ENCODE results near the gene VPS35L.
"Not testable (repeated sequence)": the region's sequence is repeated elsewhere in the genome, so short reads cannot be mapped to it uniquely, and the experiment has no call there.

Gene VPS35L

DNA sequence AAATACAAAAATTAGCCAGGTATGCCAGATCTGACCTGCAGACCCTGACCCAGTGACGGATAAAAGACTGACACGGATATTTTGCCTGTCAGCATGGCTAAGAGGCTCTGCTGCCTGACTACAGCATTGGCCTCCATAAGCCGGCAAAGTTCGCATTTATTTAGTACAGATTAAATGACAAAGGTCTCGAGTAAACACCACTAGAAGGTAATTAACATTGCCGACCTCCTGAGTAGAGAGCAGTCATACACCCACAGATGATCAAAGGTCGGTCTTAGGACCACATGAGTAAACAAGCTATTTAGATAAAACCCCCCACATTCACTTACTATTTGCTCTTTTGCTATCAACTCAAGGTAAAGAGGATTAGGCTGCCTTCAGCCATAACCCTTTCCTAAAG, 106.8 kb downstream of the VPS35L start:
- no peak for DNase-seq (ENCODE audit: low read depth)
- TF ChIP-seq, protein P1, sequence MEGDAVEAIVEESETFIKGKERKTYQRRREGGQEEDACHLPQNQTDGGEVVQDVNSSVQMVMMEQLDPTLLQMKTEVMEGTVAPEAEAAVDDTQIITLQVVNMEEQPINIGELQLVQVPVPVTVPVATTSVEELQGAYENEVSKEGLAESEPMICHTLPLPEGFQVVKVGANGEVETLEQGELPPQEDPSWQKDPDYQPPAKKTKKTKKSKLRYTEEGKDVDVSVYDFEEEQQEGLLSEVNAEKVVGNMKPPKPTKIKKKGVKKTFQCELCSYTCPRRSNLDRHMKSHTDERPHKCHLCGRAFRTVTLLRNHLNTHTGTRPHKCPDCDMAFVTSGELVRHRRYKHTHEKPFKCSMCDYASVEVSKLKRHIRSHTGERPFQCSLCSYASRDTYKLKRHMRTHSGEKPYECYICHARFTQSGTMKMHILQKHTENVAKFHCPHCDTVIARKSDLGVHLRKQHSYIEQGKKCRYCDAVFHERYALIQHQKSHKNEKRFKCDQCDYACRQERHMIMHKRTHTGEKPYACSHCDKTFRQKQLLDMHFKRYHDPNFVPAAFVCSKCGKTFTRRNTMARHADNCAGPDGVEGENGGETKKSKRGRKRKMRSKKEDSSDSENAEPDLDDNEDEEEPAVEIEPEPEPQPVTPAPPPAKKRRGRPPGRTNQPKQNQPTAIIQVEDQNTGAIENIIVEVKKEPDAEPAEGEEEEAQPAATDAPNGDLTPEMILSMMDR (IDR thresholded peaks at IDR 0.05; ENCODE audit: low read depth, low read length, missing control alignments), result no peak
- H3K4me3 ChIP-seq (ENCODE audit: low read depth, low read length), result no peak overlapping the region

DNA sequence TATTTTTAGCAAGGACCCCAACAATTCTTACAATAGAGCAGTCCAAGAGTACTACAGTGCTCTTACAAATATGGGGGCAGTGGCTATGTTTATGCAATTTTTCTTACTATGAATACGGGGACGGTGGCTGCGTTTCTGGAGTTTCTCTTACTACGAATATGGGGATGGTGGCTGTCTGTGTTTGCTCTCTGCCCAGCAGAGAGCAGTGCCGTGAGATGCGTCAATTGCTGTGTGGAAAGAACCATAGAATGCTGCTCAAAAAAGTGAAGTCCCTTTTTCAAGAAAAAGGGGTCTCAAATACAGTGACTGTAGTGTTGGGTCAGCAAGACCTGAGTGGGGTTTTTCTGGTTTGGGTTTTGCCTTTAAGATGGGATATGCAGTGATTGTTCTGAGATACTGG, 108.7 kb downstream of the VPS35L start:
- no peak for DNase-seq (ENCODE audit: low read depth)
- H3K4me3 ChIP-seq (ENCODE audit: low read depth, low read length), result no peak overlapping the region
- TF ChIP-seq, protein P1 (IDR thresholded peaks at IDR 0.05; ENCODE audit: low read depth, low read length, missing control alignments), result no peak

DNA sequence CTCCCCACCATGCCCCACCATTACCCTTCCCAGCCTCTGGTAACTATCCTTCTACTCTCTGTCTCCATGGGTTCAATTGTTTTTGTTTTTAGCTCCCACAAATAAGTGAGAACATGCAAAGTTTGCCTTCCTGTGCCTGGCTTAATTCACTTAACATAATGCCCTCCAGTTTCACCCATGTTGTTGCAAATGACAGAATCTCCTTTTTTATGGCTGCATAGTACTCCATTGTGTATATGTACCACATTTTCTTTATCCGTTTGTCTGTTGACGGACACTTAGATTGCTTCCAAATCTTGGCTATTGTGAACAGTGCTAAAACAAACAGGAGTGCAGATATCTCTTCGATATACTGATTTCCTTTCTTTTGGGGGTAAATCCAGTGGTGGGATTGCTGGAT, 109.8 kb downstream of the VPS35L start:
- not testable (repeated sequence) for H3K4me3 ChIP-seq (ENCODE audit: low read depth, low read length); DNase-seq (ENCODE audit: low read depth)

DNA sequence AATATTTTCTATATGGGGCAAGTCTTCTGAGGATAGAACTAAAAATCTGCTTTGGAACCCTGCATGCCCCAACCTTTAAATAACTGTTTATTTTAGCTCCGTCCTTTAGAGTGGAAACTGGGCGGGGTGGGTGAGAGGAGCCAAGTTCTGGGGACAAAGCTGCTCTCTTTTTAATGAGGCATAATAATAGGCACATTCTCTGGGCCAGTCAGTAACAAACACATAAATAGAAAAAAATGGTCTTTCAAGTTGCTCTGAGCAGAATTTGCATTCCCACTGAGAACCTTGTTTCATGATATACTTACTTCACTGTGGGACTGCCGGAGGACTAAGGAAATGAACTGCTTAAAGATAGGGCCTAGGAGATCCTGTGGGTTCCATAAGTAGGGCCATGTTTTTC, 111.0 kb downstream of the VPS35L start:
- H3K4me3 ChIP-seq (ENCODE audit: low read depth, low read length), result no peak overlapping the region
- DNase-seq (ENCODE audit: low read depth), result no peak
- TF ChIP-seq, protein P1 (IDR thresholded peaks at IDR 0.05; ENCODE audit: low read depth, low read length, missing control alignments), result no peak

DNA sequence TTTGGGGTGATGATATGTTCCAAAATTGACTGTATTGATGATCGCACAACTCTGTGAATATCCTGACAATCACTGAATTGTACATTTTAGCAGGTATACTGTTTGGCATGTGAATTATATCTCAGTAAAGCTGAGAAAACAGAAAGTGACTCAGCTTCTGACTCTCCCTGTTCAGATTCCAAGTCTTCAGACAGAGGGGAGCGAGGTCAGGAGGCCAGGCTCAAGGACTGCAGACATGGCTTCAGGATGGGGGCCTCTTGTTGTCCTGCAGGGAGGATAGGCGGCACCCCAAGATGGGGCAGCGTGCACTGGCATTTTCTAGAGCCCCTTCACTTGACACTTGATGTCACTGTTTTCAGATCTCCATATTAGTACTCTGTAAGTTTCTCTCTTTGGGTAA, 116.9 kb downstream of the VPS35L start:
- no peak for DNase-seq (ENCODE audit: low read depth)
- H3K4me3 ChIP-seq (ENCODE audit: low read depth, low read length), result no peak overlapping the region
- TF ChIP-seq, protein P1 (IDR thresholded peaks at IDR 0.05; ENCODE audit: low read depth, low read length, missing control alignments), result no peak

DNA sequence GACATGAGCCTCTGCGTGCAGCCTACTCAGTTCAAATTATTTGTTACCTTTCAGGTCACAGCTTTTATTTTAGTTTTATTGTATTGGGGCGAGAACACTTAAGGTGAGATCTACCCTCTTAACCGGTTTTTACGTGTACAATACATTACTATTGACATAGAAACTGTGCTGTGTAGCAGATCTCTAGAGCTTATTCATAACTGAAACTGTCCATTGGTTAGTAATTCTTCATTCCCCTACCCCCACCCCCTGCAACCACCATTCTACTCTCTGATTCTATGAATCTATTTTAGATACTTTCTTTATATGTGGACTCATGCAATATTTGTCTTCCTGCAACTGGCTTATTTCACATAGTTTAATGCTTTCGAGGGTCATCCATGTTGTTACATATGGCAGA, 119.0 kb downstream of the VPS35L start:
- TF ChIP-seq, protein P1 (IDR thresholded peaks at IDR 0.05; ENCODE audit: low read depth, low read length, missing control alignments), result no peak

DNA sequence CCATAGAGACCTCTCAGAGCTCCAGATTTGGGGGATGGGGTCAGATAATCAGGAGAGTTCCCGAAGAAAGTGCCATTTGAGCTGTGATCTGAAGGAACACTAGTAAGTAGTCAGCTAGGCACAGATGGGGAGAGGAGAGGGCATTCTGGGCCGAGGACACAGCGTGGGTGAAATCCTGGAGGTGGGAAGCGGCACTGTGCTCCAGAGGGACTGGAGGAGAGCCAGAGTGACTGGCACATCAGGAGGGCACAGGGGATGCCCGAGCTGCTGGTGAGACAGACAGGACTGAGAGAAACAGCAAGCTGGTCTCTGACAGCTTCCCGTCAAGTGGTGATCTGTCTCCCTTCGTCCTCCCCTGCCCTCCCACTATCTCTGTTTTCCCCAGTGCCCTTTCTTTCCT, 121.9 kb downstream of the VPS35L start:
- H3K4me3 ChIP-seq (ENCODE audit: low read depth, low read length), result no peak overlapping the region
- no peak for DNase-seq (ENCODE audit: low read depth)
- TF ChIP-seq, protein P1 (IDR thresholded peaks at IDR 0.05; ENCODE audit: low read depth, low read length, missing control alignments), result no peak

More for the DNA sequence above, 119.0 kb downstream of the VPS35L start:
- H3K4me3 ChIP-seq (ENCODE audit: low read depth, low read length), result no peak overlapping the region
- no peak for DNase-seq (ENCODE audit: low read depth)

DNA sequence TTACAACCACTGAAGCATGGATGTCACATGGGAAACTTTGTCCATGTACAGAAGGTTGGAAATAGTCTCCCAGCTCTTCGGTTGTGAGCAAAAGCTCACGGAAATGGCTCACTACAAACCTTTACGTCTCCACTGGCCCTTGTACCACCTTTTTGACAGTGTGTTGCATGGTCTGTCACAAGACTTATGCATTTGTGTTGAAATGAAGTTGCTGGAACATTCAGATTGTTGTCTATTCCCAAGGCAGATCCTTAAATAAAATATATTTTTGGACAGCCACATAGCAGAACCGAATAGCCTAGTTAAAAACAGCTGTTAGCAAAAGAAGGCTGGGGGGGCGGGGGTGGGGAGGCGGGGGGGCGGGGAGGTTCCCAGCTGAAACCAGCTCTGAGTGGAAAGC, 123.3 kb downstream of the VPS35L start:
- TF ChIP-seq, protein P1 (IDR thresholded peaks at IDR 0.05; ENCODE audit: low read depth, low read length, missing control alignments), result no peak

DNA sequence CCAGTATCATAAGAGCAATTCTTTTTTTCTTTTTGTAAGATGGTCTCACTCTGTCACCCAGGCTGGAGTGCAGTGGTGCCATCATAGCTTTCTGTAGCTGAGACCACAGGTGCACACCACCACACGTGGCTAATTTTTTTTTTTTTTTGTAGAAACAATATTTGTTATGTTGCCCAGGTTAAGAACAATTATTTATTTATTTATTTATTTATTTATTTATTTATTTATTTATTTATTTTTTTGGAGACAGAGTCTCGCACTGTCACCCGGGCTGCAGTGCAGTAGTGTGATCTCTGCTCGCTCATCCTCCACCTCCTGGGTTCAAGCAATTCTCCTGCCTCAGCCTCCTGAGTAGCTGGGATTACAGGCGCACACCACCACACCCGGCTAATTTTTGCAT, 123.8 kb downstream of the VPS35L start:
- not testable (repeated sequence) for DNase-seq (ENCODE audit: low read depth)

More for the DNA sequence above, 123.3 kb downstream of the VPS35L start:
- DNase-seq (ENCODE audit: low read depth), result no peak
- H3K4me3 ChIP-seq (ENCODE audit: low read depth, low read length), result no peak overlapping the region

More for the DNA sequence above, 123.8 kb downstream of the VPS35L start:
- not testable (repeated sequence) for H3K4me3 ChIP-seq (ENCODE audit: low read depth, low read length)
